IMR-90 (cell line): ENCODE data around the gene CTNNBIP1. TPM values are rescaled to one million over a fixed set of nuclear protein-coding genes. Genes with fewer than 3 reads are reported as not detected.

Experiments
- ATAC-seq: fragments of 200-7000 bp; cut with Tn5 transposase; 2 replicates; pipeline ENCODE4 v1.9.1; 2020; ENCODE audit warnings: low read depth, mild to moderate bottlenecking, moderate library complexity
- BruUV-seq: library from RNA; stranded (reverse); fragments of 400-500 nt; replicated peaks from 2 replicates; lab custom pipeline; 2021; lab: Mats Ljungman, UMichigan
- CTCF ChIA-PET: fragments of 300-600 bp; formaldehyde crosslinking; extraction: SDS; loops from one replicate; lab custom pipeline; 2021; ENCODE audit warnings: antibody characterized with exemption; lab: Yijun Ruan, JAX
- POLR2A ChIA-PET: fragments of 300-600 bp; sonication (Branson Sonifier 250); formaldehyde crosslinking; loops from one replicate; lab custom pipeline; 2022; ENCODE audit warnings: antibody characterized with exemption; ENCODE audit not compliant: unreplicated experiment; lab: Charles Lee
- DNase-seq: peaks from one replicate; pipeline ENCODE4 v3.0.0; 2013
- H2AFZ ChIP-seq: replicated peaks from 2 replicates; pipeline ENCODE3; 2013; ENCODE audit warnings: low read length, mild to moderate bottlenecking; ENCODE audit not compliant: poor library complexity
- H2AK5ac ChIP-seq: 2 replicates; pipeline ENCODE4 v1.6.1; 2013; ENCODE audit warnings: low read depth, low read length, inconsistent platforms
- H2AK9ac ChIP-seq: replicated peaks from 2 replicates; pipeline ENCODE3; 2013; ENCODE audit warnings: mild to moderate bottlenecking, low read depth, low read length, moderate library complexity; ENCODE audit not compliant: poor library complexity
- H2BK120ac ChIP-seq: 2 replicates; pipeline ENCODE4 v1.6.1; 2013; ENCODE audit warnings: low read depth, low read length, inconsistent platforms
- H2BK15ac ChIP-seq: 3 replicates; pipeline ENCODE4 v1.6.1; 2013; ENCODE audit warnings: low read depth, low read length, inconsistent platforms
- H2BK20ac ChIP-seq: 2 replicates; pipeline ENCODE4 v1.6.1; 2013; ENCODE audit warnings: low read depth, mild to moderate bottlenecking, inconsistent platforms, low read length, moderate library complexity
- H2BK5ac ChIP-seq: 2 replicates; pipeline ENCODE4 v1.6.1; 2013; ENCODE audit warnings: mild to moderate bottlenecking, low read depth, low read length, inconsistent platforms; ENCODE audit not compliant: poor library complexity, severe bottlenecking
- H3K14ac ChIP-seq: replicated peaks from 2 replicates; pipeline ENCODE4 v1.6.1; 2013; ENCODE audit warnings: low read depth, low read length, inconsistent platforms
- H3K18ac ChIP-seq: 2 replicates; pipeline ENCODE4 v1.6.1; 2013; ENCODE audit warnings: low read depth, low read length, control low read depth
- H3K23ac ChIP-seq: 2 replicates; pipeline ENCODE4 v1.6.1; 2013; ENCODE audit warnings: low read depth, low read length, inconsistent platforms
- H3K27ac ChIP-seq: 2 replicates; pipeline ENCODE4 v1.5.1; 2013; ENCODE audit warnings: mild to moderate bottlenecking, control low read depth, low read length; ENCODE audit not compliant: insufficient read depth
- H3K27me3 ChIP-seq: 2 replicates; pipeline ENCODE4 v1.6.1; 2013; ENCODE audit warnings: low read length; ENCODE audit not compliant: control insufficient read depth, insufficient read depth
- H3K36me3 ChIP-seq: 2 replicates; pipeline ENCODE4 v1.6.1; 2013; ENCODE audit warnings: low read length, mixed read lengths; ENCODE audit not compliant: control insufficient read depth, insufficient read depth
- H3K4ac ChIP-seq: 2 replicates; pipeline ENCODE4 v1.6.1; 2013; ENCODE audit warnings: low read depth, low read length, inconsistent platforms
- H3K4me1 ChIP-seq: 2 replicates; pipeline ENCODE4 v1.6.1; 2013; ENCODE audit warnings: low read length, mixed read lengths; ENCODE audit not compliant: control insufficient read depth, insufficient read depth
- H3K4me2 ChIP-seq: 2 replicates; pipeline ENCODE4 v1.6.1; 2013; ENCODE audit warnings: low read depth, mild to moderate bottlenecking, control low read depth, low read length, moderate library complexity
- H3K4me3 ChIP-seq: 2 replicates; pipeline ENCODE4 v1.5.1; 2013; ENCODE audit warnings: low read depth, mild to moderate bottlenecking, control low read depth, low read length, moderate library complexity; ENCODE audit not compliant: insufficient read depth
- H3K56ac ChIP-seq: 2 replicates; pipeline ENCODE4 v1.6.1; 2013; ENCODE audit warnings: low read length, inconsistent platforms; ENCODE audit not compliant: insufficient read depth; ENCODE audit errors: extremely low read depth
- H3K79me1 ChIP-seq, 2 experiments: 2 replicates each; pipeline ENCODE4 v1.6.1; 2013; ENCODE audit warnings: low read length in 2 of 2, inconsistent platforms in 1 of 2, low read depth in 1 of 2
- H3K9ac ChIP-seq: 2 replicates; pipeline ENCODE4 v1.6.1; 2013; ENCODE audit warnings: low read depth, low read length, control low read depth
- H3K9me1 ChIP-seq: 2 replicates; pipeline ENCODE4 v1.6.1; 2013; ENCODE audit warnings: low read length, inconsistent platforms; ENCODE audit not compliant: insufficient read depth
- H3K9me3 ChIP-seq: 2 replicates; pipeline ENCODE4 v1.6.1; 2013; ENCODE audit warnings: low read length; ENCODE audit not compliant: control insufficient read depth, insufficient read depth
- H4K20me1 ChIP-seq: 2 replicates; pipeline ENCODE4 v1.6.1; 2013; ENCODE audit warnings: low read length, inconsistent platforms; ENCODE audit not compliant: insufficient read depth
- H4K5ac ChIP-seq: 2 replicates; pipeline ENCODE4 v1.6.1; 2013; ENCODE audit warnings: mild to moderate bottlenecking, low read depth, low read length, control low read depth
- H4K8ac ChIP-seq, 2 experiments: 2 replicates each; pipeline ENCODE4 v1.6.1; 2013; ENCODE audit warnings: low read depth in 2 of 2, low read length in 2 of 2, control low read depth in 1 of 2, inconsistent platforms in 1 of 2
- H4K91ac ChIP-seq: 2 replicates; pipeline ENCODE4 v1.6.1; 2013; ENCODE audit warnings: low read depth, low read length, inconsistent platforms; ENCODE audit not compliant: insufficient read depth
- BHLHE40 ChIP-seq: fragments of 150-350 bp; IDR thresholded peaks from 2 replicates; pipeline ENCODE4 v1.6.1; 2016; ENCODE audit warnings: mild to moderate bottlenecking, low read depth, low read length
- CHD1 ChIP-seq: IDR thresholded peaks from 2 replicates; pipeline ENCODE4 v1.6.1; 2012; ENCODE audit warnings: low read depth, low read length, improper control_type of control experiment
- FOS ChIP-seq: fragments of 150-350 bp; IDR thresholded peaks from 2 replicates; pipeline ENCODE4 v1.6.1; 2016; ENCODE audit warnings: low read depth, low read length
- MAFK ChIP-seq: IDR thresholded peaks from 2 replicates; pipeline ENCODE4 v1.6.1; 2012; ENCODE audit warnings: low read depth, low read length, improper control_type of control experiment
- RFX5 ChIP-seq: IDR thresholded peaks from 2 replicates; pipeline ENCODE4 v1.8.0; 2012; ENCODE audit warnings: low read depth, mild to moderate bottlenecking, low read length, moderate library complexity
- WGBS, 2 experiments: methylation state at CpG; one replicate each; pipeline versions ENCODE4 v1.1.5 to v1.1.7; 2013; ENCODE audit warnings: missing lambda C conversion rate in 2 of 2; ENCODE audit not compliant: insufficient read length in 1 of 2; ENCODE audit errors: extremely low coverage in 2 of 2; 5-methylcytosine and 5-hydroxymethylcytosine counted together
- dilution Hi-C: fragments of 300-500 bp; cut with HindIII; formaldehyde crosslinking; loops from one replicate; pipeline ENCODE4 v1.14.3; 2018; ENCODE audit warnings: low sequenced_read_pairs; ENCODE audit not compliant: unreplicated experiment
- in situ Hi-C: fragments of 300-500 bp; cut with MboI; formaldehyde crosslinking; loops from 3 replicates; pipeline ENCODE4 v1.14.3; 2019; ENCODE audit warnings: low sequenced_read_pairs, inconsistent platforms, mixed read lengths
- intact Hi-C: fragments of 100-400 bp; cut with micrococcal nuclease; formaldehyde crosslinking; loops from 2 replicates; pipeline ENCODE4 v1.10.0; 2022
- polyA plus RNA-seq, 3 experiments: library from polyadenylated mRNA; depleted of rRNA; stranded (reverse); fragments of >200 nt; gene quantifications; 2 replicates each; pipeline ENCODE4 v1.2.3, GENCODE V29; 2012; ENCODE audit warnings: low replicate concordance in 1 of 3
- total RNA-seq: library from RNA; depleted of rRNA; stranded (reverse); fragments of >200 nt; gene quantifications from 2 replicates; pipeline ENCODE4 v1.2.3, GENCODE V29; 2012
- TF ChIP-seq, protein P1 (sequence below): fragments of 150-350 bp; IDR thresholded peaks from 2 replicates; pipeline ENCODE4 v1.6.1; 2016; ENCODE audit warnings: low read depth, mild to moderate bottlenecking, low read length, moderate library complexity, borderline replicate concordance

Gene CTNNBIP1
- total and polyA plus RNA-seq, 2 of the 4 experiments (the other 2 are of a cell fraction): 24.7 to 28.5 TPM

DNA sequence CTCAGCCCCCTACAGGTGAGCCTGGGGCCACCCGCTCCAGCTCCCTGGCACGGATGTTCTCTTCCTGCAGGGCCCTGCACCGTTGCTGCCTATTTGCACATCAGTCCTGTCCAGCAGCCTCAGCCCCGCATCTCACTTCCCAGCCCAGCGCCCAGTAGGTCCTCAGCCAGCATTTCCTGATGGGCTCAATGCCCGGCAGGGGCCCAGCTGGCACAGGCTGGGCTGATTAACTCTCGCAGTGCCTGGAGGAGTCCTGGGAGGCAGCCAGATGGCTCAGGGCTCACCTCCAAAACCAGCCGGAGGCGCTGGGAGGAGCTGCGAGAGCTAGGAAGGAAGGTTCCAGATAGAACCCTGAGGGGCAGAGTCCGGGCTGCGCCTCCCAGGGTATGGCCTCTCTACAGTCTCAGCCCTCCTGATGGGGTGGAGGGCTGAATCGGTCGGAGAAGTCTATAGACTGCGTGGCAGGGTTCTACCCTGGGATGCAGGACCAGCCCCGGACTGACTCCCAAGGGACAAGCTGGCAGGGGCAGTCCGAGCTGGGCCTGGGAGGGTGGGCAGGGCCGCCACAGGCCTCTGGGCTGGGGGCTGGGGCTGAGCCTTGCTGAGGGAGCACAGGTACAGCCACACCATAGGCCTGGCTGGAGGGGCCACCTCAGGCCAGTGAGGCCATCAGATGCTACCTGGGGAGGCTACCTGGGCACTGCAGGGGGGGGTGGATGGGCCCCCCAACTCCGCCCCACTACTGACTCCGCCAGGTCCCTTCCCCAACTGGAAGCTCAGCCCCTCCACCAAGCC, 67.1 kb downstream of the CTNNBIP1 start:
- H2BK5ac ChIP-seq: no peak overlapping the region
- H2AFZ ChIP-seq: peak overlapping the region; percentile 0
- H3K4me2 ChIP-seq: no peak overlapping the region
- CTCF ChIA-PET: no interaction called here
- no peaks in the 10 kb centered on the region for H3K9me1 ChIP-seq
- TF ChIP-seq CHD1: no peak
- no peak for TF ChIP-seq MAFK
- TF ChIP-seq RFX5: no peak
- TF ChIP-seq FOS: no peak
- no peak for TF ChIP-seq BHLHE40
- TF ChIP-seq, protein P1, sequence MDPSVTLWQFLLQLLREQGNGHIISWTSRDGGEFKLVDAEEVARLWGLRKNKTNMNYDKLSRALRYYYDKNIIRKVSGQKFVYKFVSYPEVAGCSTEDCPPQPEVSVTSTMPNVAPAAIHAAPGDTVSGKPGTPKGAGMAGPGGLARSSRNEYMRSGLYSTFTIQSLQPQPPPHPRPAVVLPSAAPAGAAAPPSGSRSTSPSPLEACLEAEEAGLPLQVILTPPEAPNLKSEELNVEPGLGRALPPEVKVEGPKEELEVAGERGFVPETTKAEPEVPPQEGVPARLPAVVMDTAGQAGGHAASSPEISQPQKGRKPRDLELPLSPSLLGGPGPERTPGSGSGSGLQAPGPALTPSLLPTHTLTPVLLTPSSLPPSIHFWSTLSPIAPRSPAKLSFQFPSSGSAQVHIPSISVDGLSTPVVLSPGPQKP: no peak
- H3K4ac ChIP-seq: no peak overlapping the region
- H3K56ac ChIP-seq: no peak overlapping the region
- H3K79me1 ChIP-seq: no peaks in the 10 kb centered on the region
- no peak overlapping the region for H4K5ac ChIP-seq
- H2BK15ac ChIP-seq: no peak overlapping the region
- H3K4me3 ChIP-seq: no peak overlapping the region
- H4K20me1 ChIP-seq: no peaks in the 10 kb centered on the region
- H2AK5ac ChIP-seq: no peak overlapping the region
- dilution Hi-C loops: no loop called here
- WGBS, 2 experiments: 70% methylated on average over 2 of the region's 20 CpGs; no CpG with 5 or more reads in 1 of the 2 experiments
- no peak overlapping the region for H3K18ac ChIP-seq
- DNase-seq (no peak), ATAC-seq (no peak)
- H3K36me3 ChIP-seq: no peaks in the 10 kb centered on the region
- no peak overlapping the region for H4K8ac ChIP-seq
- no peak overlapping the region for H3K23ac ChIP-seq
- H2BK20ac ChIP-seq: no peak overlapping the region
- H2BK120ac ChIP-seq: no peak overlapping the region
- no TSS peak for BruUV-seq
- intact Hi-C loops: no loop called here
- H3K27ac ChIP-seq: no peak overlapping the region
- H4K91ac ChIP-seq: no peak overlapping the region
- peak overlapping the region; percentile 62 for H2AK9ac ChIP-seq
- H3K14ac ChIP-seq: no peak overlapping the region
- H3K4me1 ChIP-seq: peaks cover 2% of the 10 kb centered on the region; the same call in 1 of the 2 replicates
- in situ Hi-C loops: no loop called here
- no peak overlapping the region for H3K9ac ChIP-seq
- POLR2A ChIA-PET: no interaction called here
- no peaks in the 10 kb centered on the region; the same call in 1 of the 2 replicates for H3K27me3 ChIP-seq
- peaks cover 3% of the 10 kb centered on the region; the same call in 1 of the 2 replicates for H3K9me3 ChIP-seq
